GM12865 (cell line): Measurements from ENCODE around the gene OR2AG2.

Experiments
- DNase-seq: peaks from one replicate; pipeline ENCODE4 v3.0.0; 2010; ENCODE audit warnings: low read depth
- H3K4me3 ChIP-seq: 2 replicates; pipeline ENCODE4 v1.5.1; 2011; ENCODE audit warnings: mild to moderate bottlenecking, low read depth, low read length, control low read depth
- CTCF ChIP-seq: IDR thresholded peaks from 2 replicates; pipeline ENCODE4 v1.5.1; 2011; ENCODE audit warnings: low read length, control low read depth, low read depth, inconsistent platforms; ENCODE audit not compliant: insufficient read depth; ENCODE audit errors: missing control alignments

Gene OR2AG2

DNA sequence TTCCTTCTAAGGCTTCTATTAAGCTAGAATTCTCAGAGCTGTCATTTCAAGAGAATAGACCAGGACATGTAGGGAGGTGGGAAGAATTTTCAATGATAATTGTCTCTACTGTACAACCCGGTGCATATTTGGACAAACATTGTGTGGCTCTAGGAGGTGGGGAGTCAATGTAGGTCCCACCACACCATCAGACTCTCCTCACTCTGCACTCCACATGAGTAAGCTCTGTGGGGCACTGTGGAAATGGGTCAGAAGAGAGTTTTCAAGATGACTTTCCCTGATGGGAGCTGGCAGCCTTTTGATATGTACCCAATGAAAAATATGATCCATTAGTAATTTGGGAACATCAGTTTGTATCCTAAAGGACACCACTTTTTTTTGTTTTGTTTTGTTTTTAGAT is 33.2 kb downstream of the OR2AG2 start:
- H3K4me3 ChIP-seq: no peak overlapping the region
- no peak for DNase-seq
- TF ChIP-seq CTCF: no peak

GRCh38 chr11:6737872-6738466 is 33.8 kb downstream of the OR2AG2 start:
- TF ChIP-seq CTCF: peak; percentile 69
- peak; percentile 77 for DNase-seq
- no peak overlapping the region for H3K4me3 ChIP-seq

DNA sequence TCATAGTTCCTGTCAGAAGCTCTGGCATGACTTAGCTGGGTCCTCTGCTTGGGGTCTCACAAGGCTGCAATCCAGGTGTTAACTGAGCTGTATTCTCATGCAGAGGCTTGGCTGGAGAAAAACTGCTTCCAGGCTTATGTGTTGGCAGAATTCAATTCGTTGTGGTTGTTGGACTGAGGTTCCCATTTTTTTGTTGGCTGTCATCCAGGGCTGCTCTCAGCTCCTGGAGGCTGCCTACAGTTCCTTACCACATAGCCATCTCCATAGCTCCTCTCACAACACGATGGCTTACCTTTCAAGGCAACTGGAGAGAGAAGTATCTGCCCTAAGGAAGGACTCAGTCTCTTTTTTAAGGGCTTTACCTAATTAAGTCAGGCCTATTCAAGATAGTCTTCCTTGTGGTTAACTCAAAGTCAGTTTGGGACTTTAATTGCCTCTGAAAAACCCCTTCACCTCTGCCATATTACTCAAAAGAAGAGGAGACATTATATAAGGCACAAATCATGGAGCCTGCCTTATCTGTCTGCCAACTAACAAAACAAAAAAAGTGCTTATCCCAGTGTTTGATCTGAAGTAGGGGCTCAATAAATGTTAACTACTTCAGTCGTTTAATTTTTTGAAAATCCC is 35.2 kb downstream of the OR2AG2 start:
- peak; percentile 28 for DNase-seq
- TF ChIP-seq CTCF: no peak
- no peak overlapping the region for H3K4me3 ChIP-seq

DNA sequence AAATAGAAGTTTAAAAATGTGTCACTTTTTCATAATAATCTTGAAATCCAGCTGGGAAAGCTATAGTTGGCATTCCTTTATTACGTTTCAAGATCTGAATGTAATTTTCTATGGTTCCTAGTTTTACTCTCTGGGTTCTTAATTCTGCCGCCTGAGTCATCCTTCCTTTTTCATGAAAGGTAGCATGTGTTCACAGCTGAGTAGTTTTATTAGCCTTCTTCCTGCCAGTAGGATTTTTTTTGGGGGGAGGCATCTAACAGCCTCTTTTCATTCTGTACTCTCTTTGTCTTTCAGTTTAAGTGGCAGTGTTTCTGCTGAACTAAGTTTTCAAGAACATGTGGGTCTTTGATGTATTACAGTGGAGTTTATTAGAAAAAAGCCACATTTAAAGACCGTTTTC is 36.5 kb downstream of the OR2AG2 start:
- no peak for DNase-seq
- no peak overlapping the region for H3K4me3 ChIP-seq
- TF ChIP-seq CTCF: no peak

GRCh38 chr11:6734616-6735015 is 37.2 kb downstream of the OR2AG2 start:
- no peak overlapping the region for H3K4me3 ChIP-seq
- no peak for TF ChIP-seq CTCF
- no peak for DNase-seq

DNA sequence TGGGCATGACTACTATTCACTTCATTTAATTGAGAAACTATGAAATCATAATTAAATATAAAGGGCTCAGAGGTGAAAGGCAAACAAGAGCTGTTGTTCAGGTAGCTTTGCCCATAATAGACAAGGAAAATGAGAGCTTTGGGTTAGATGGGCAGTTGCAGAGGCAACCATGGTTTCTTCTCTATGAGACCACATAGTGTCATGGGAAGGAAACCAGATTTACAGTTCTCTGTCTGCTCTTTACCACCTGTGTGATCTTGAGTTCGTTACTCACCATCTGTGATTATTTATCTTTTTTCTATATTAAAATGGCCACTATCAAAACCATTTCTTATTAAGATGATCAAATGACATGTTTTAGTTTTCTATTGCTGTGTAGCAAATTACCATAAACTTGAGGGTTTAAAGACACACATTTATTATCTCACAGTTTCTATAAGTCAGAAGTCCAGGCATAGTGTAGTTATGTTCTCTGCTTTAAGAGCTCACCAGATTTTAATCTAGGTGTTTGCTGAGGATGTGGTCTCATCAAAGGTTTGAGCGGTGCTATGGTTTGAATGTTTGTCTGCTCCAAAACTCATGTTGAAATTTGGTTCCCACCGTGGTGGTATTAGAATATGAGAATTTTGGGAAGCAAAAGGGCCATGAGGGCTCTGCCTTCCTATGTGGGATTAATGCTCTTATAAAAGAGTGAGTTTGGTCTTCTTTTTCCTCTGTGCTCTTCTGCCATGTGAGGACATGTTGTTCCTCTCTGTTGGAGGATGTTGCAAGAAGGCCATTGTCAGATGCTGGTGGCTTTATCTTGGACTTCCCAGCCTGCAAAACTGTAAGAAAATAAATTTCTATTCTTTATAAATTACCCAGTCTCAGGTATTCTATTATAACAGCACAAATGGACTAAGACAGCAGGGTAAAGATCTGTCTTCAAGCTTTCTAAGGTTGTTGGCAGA is 38.2 kb downstream of the OR2AG2 start:
- no peak for TF ChIP-seq CTCF
- H3K4me3 ChIP-seq: no peak overlapping the region
- no peak for DNase-seq
